K562 (cell line): Measurements from ENCODE around the gene KCNH2. TPM values are rescaled to one million over a fixed set of nuclear protein-coding genes. Genes with fewer than 3 reads are reported as not detected.

Source experiments
- ARID3B ChIP-seq: fragments of 250-450 bp; sonication (Bioruptor Pico); IDR thresholded peaks from 2 replicates; pipeline ENCODE4 v1.4.0; 2020; ENCODE audit warnings: borderline replicate concordance
- CEBPZ ChIP-seq: fragments of 150-350 bp; IDR thresholded peaks from 2 replicates; pipeline ENCODE4 v1.6.1; 2014; ENCODE audit warnings: low read depth, mild to moderate bottlenecking, low read length, borderline replicate concordance
- ETV1 ChIP-seq: fragments of 450-650 bp; conservative IDR thresholded peaks from 2 replicates; pipeline ENCODE4 v1.6.1; 2016; ENCODE audit warnings: missing genetic modification characterization, control low read depth, low read depth, missing compliant biosample characterization
- HNRNPL ChIP-seq: fragments of 200-400 bp; formaldehyde crosslinking; IDR thresholded peaks from 2 replicates; pipeline ENCODE4 v1.6.1; 2017; ENCODE audit warnings: low read depth, mild to moderate bottlenecking, low read length
- HOXB6 ChIP-seq: fragments of 250-450 bp; sonication (Bioruptor Pico); IDR thresholded peaks from 2 replicates; pipeline ENCODE4 v1.5.1; 2022; ENCODE audit warnings: mild to moderate bottlenecking, borderline replicate concordance
- MITF ChIP-seq: IDR thresholded peaks from 2 replicates; pipeline ENCODE4 v1.6.1; 2014; ENCODE audit warnings: antibody characterized with exemption
- PHF20 ChIP-seq: fragments of 450-650 bp; IDR thresholded peaks from 2 replicates; pipeline ENCODE4 v1.6.1; 2018; ENCODE audit not compliant: partially characterized antibody
- STAT5A ChIP-seq: IDR thresholded peaks from 2 replicates; pipeline ENCODE4 v1.6.1; 2012; ENCODE audit warnings: low read length, inconsistent platforms, borderline replicate concordance
- TAF15 ChIP-seq: fragments of 200-400 bp; formaldehyde crosslinking; IDR thresholded peaks from 2 replicates; pipeline ENCODE4 v1.6.1; 2017; ENCODE audit warnings: mild to moderate bottlenecking, low read depth, low read length, moderate library complexity
- TFE3 ChIP-seq: fragments of 450-650 bp; formaldehyde crosslinking; IDR thresholded peaks from 2 replicates; pipeline ENCODE4 v1.4.0; 2020; ENCODE audit warnings: mild to moderate bottlenecking, mixed read lengths
- XRCC5 ChIP-seq: fragments of 200-400 bp; formaldehyde crosslinking; IDR thresholded peaks from 2 replicates; pipeline ENCODE4 v1.6.1; 2017; ENCODE audit warnings: low read depth, mild to moderate bottlenecking, low read length
- ZBTB7A ChIP-seq: IDR thresholded peaks from 2 replicates; pipeline ENCODE4 v1.6.1; 2011; ENCODE audit warnings: low read depth, mild to moderate bottlenecking, low read length, moderate library complexity, borderline replicate concordance; ENCODE audit not compliant: control insufficient read depth
- ZNF354B ChIP-seq: fragments of 250-450 bp; sonication (Bioruptor Pico); IDR thresholded peaks from 2 replicates; pipeline ENCODE4 v1.4.0; 2020
- ZNF398 ChIP-seq: fragments of 250-450 bp; sonication (Bioruptor Pico); IDR thresholded peaks from 2 replicates; pipeline ENCODE4 v1.8.0; 2021; ENCODE audit warnings: moderate library complexity, mild to moderate bottlenecking, inconsistent platforms
- ZNF764 ChIP-seq: fragments of 250-450 bp; sonication (Bioruptor Pico); IDR thresholded peaks from 2 replicates; pipeline ENCODE4 v1.4.0; 2020; ENCODE audit warnings: low read depth, mild to moderate bottlenecking, moderate library complexity
- ZNF79 ChIP-seq: fragments of 250-450 bp; sonication (Bioruptor Pico); IDR thresholded peaks from 2 replicates; pipeline ENCODE4 v1.4.0; 2020; ENCODE audit warnings: low read depth, mild to moderate bottlenecking, moderate library complexity
- polyA plus RNA-seq, 8 experiments: library from polyadenylated mRNA; depleted of rRNA in 4 of 8; stranded (reverse) in 5 of 8; unstranded in 3 of 8; fragments of >200 nt; fragmentation: Nextera tagmentation in 2 of 8; fragmentation: Illumina TruSeq in 1 of 8; extraction: Ambion mirVana in 2 of 8; extraction: Trizol in 1 of 8; gene quantifications; 2 replicates each; pipeline versions ENCODE4 v1.2.1 to v1.2.3, GENCODE V29; 2011 to 2014; ENCODE audit warnings: inconsistent platforms in 1 of 8, missing spikeins in 1 of 8
- total RNA-seq, 7 experiments: library from RNA; depleted of rRNA in 6 of 7; stranded (reverse); fragments of >200 nt in 6 of 7; fragmentation: Illumina TruSeq in 2 of 7; extraction: Trizol in 2 of 7; gene quantifications; 2 replicates each; pipeline versions ENCODE4 v1.2.1 to v1.2.3, GENCODE V29; 2011 to 2021; ENCODE audit warnings: low replicate concordance in 1 of 7

The KCNH2 gene
- total and polyA plus RNA-seq, 9 of the 15 experiments (the other 6 are each of a cell fraction or from before 2014, with no cell fraction given), result 18.1 to 368 (median 218) TPM

- TF ChIP-seq TFE3, result peak; percentile 67
- peak; percentile 71 for TF ChIP-seq ETV1 (tag)
- TF ChIP-seq ZNF764 (CRISPR knock-in tag), result no peak
- no peak for TF ChIP-seq ZNF398 (CRISPR knock-in tag)
- peak; percentile 99 for TF ChIP-seq XRCC5
- no peak for TF ChIP-seq ZNF79 (CRISPR knock-in tag)
- TF ChIP-seq STAT5A, result peak; percentile 45; the same call in 1 of the 2 replicates
- peak; percentile 84; the same call in 1 of the 2 replicates for TF ChIP-seq MITF
- TF ChIP-seq HOXB6 (CRISPR knock-in tag), result no peak
- TF ChIP-seq ZBTB7A, result peak; percentile 94
- no peak for TF ChIP-seq CEBPZ
- TF ChIP-seq HNRNPL, result peak; percentile 98
- TF ChIP-seq TAF15, result no peak
- TF ChIP-seq ARID3B (CRISPR knock-in tag), result 0 out of 2 replicates have a peak, but pooled peaks have one; percentile 73
- TF ChIP-seq PHF20, result peak; percentile 81
- TF ChIP-seq ZNF354B (CRISPR knock-in tag), result no peak
Observed at GRCh38 chr7:151008511-151009323, 30.6 kb upstream of the KCNH2 start (continued).
